Psoas muscle (tissue), 8 donors: Measurements from ENCODE around the gene ALKBH7. TPM values are rescaled to one million over a fixed set of nuclear protein-coding genes. Genes with fewer than 3 reads are reported as not detected.
"Not testable (repeated sequence)": the region's sequence is repeated elsewhere in the genome, so short reads cannot be mapped to it uniquely, and the experiment has no call there.

ENCODE experiments used
- ATAC-seq, 4 donors: fragments of 200-7000 bp; cut with Tn5 transposase; one replicate each; pipeline ENCODE4 v1.9.1; 2020; ENCODE audit warnings: moderate library complexity in 3 of 4, mild to moderate bottlenecking in 2 of 4
- DNase-seq, 2 donors: peaks; one replicate each; pipeline ENCODE4 v3.0.0-alpha.2; 2020
- H3K27ac ChIP-seq: fragments of 200-600 bp; one replicate; pipeline ENCODE4 v1.8.0; 2022
- H3K27me3 ChIP-seq, 3 donors: fragments of 200-600 bp in 1 of 3; one replicate each; pipeline versions ENCODE4 v1.6.1 to v1.8.0; 2013 to 2022; ENCODE audit warnings: low read length in 2 of 3, mild to moderate bottlenecking in 2 of 3, moderate library complexity in 1 of 3; ENCODE audit not compliant: insufficient read depth in 3 of 3
- H3K36me3 ChIP-seq, 2 donors: fragments of 200-600 bp in 1 of 2; one replicate each; pipeline versions ENCODE4 v1.6.1 to v1.8.0; 2013 to 2022; ENCODE audit warnings: low read depth in 1 of 2, mild to moderate bottlenecking in 1 of 2, moderate library complexity in 1 of 2; ENCODE audit not compliant: insufficient read depth in 1 of 2
- H3K4me1 ChIP-seq: fragments of 200-600 bp; one replicate; pipeline ENCODE4 v1.8.0; 2022
- H3K4me3 ChIP-seq: fragments of 200-600 bp; one replicate; pipeline ENCODE4 v1.8.0; 2022; ENCODE audit warnings: mild to moderate bottlenecking
- H3K9me3 ChIP-seq: fragments of 200-600 bp; one replicate; pipeline ENCODE4 v1.8.0; 2022
- WGBS, 3 donors: extraction: QIAGEN DNeasy Blood & Tissue Kit; methylation state at CpG; one replicate each; pipeline versions ENCODE4 v1.1.6 to v1.1.7; 2013; 5-methylcytosine and 5-hydroxymethylcytosine counted together
- intact Hi-C, 2 donors: fragments of 100-400 bp; cut with DNase I; formaldehyde crosslinking; loops; one replicate each; pipeline versions ENCODE4 v1.11.0 to v1.14.2; 2022
- polyA plus RNA-seq, 3 donors: library from polyadenylated mRNA; stranded (reverse); fragments of 200-250 nt; gene quantifications; one replicate each; pipeline ENCODE4 v1.2.3, GENCODE V29; 2013
- total RNA-seq, 4 donors: library from RNA; stranded (reverse); fragmentation: NEBNext Ultra II Directional in 2 of 4; extraction: Animal tissue kit (Norgen Biotek cat#: 25700) in 2 of 4; gene quantifications; one replicate each; pipeline versions ENCODE4 v1.2.1 to v1.2.4, GENCODE V29; 2021 to 2023
- TF ChIP-seq, protein P1 (sequence below): fragments of 200-600 bp; IDR thresholded peaks from one replicate; pipeline ENCODE4 v1.8.0; 2022; ENCODE audit warnings: antibody characterized with exemption
- donor health status: healthy with polysubstance abuse.
- donor health status: DM: no; HTN: no; CAD: no; lungs with moderate emphysema.
- donor health status: Bipolar disorder and iron deficiency.
- donor health status: healthy.
- donor health status: DM: yes; HTN: yes; CAD: no.
- donor health status: DM: no; HTN: no; CAD: no.
- donor health status: DM: no; HTN: no; CAD: no.
- donor health status: DM: yes; HTN: yes; CAD: no.

The ALKBH7 gene
- total and polyA plus RNA-seq, 7 donors: 71.5 to 120 (median 99.5) TPM

DNA sequence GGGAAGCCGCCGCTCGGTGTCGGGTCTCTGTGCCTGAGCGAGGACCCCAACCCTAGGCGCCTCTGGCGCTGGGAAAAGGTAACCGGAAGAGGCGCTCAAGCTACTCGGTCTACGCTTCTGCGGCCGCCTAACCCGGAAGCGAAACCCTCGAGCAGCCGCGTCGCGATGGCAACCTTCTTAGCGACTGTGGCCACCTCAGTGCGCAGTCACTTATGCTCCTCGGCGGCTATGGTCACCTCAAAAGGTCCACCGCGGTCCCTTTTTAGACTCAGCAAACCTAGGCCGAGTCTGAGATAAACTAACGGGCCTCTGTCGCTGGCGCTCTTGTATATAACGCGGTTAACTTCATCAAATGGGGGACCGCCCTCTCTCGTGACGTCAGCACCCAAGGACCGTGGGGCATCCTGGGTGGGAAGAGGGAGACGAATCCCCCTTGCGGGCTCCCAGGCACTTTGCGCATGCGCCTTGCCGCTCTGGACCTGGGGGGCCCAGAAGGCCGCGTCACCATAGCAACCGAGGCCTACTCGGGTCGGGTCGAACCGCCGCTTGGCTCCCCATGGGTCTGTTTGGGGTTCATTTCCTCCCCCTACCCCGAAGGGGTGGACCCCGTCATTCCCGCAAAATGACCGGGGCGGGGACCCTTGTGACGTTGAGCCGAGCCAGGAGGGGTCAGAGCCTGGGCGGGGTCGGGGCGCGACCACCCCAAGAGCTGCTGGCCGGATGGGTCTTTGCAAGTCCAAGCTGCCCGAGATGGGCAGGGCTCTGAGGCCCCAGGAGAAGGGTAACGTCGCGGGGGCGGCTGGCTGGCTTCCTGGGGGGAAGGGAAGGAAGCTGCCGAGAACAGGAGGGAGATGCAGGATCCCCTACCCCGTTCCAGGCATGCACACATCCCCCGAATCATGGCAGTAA is 20.7 kb downstream of the ALKBH7 start, which contains the start of gene GTF2F1:
GTF2F1 (minus strand) TSS at position 91 of the 909 bp plus-strand sequence. CDS start 169 bp downstream, outside the sequence.
- Histone ChIP-seq H3K27me3 (no peaks in the 10 kb centered on the region), H3K27ac (peak within 1 kb of the TSS; percentile 86), H3K36me3 (peaks cover 0 to 33% of the 10 kb centered on the region in 2 donors), H3K9me3 (no peaks in the 10 kb centered on the region), H3K4me3 (peak within 1 kb of the TSS; percentile 78), H3K4me1 (peaks cover 8% of the 10 kb centered on the region)
- peak; percentile 95 to 98 for DNase-seq
- ATAC-seq: peak; percentile 92 to 96 (median 94)
- intact Hi-C loops: loop anchor here in 1 of 2 donors (1.0 kb wide), 1 partner anchor 20 kb away; no protein-coding TSS in a partner anchor
- 0% methylated on average over 69 of the region's 69 CpGs for WGBS, 3 donors
- TF ChIP-seq, protein P1, sequence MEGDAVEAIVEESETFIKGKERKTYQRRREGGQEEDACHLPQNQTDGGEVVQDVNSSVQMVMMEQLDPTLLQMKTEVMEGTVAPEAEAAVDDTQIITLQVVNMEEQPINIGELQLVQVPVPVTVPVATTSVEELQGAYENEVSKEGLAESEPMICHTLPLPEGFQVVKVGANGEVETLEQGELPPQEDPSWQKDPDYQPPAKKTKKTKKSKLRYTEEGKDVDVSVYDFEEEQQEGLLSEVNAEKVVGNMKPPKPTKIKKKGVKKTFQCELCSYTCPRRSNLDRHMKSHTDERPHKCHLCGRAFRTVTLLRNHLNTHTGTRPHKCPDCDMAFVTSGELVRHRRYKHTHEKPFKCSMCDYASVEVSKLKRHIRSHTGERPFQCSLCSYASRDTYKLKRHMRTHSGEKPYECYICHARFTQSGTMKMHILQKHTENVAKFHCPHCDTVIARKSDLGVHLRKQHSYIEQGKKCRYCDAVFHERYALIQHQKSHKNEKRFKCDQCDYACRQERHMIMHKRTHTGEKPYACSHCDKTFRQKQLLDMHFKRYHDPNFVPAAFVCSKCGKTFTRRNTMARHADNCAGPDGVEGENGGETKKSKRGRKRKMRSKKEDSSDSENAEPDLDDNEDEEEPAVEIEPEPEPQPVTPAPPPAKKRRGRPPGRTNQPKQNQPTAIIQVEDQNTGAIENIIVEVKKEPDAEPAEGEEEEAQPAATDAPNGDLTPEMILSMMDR: no peak

DNA sequence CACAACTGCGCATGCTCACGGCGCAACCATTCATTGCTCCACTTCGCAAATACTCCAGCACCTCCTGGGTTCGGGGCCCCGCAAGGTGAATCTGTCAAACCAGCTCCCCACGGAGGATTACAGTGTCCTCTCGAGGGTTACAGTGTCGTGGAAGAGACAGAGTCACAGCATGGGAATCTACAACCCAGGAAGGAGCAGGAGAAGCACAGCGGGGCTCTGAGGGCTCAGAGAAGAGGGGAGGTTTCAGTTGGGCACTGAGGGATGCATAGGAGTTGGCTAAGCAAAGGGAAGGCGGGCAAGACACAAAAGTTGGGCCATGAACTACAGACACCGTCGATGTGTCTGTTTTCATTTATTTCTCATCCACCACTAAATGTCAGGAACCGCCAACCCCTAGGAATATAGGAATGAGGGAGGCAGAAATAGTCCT is 21.4 kb downstream of the ALKBH7 start:
- Histone ChIP-seq H3K36me3 (peaks cover 0 to 27% of the 10 kb centered on the region in 2 donors), H3K27me3 (no peaks in the 10 kb centered on the region), H3K4me1 (peaks cover 8% of the 10 kb centered on the region), H3K9me3 (no peaks in the 10 kb centered on the region), H3K27ac (peak overlapping the region; percentile 86), H3K4me3 (peak overlapping the region; percentile 78)
- 28 to 31% (median 28%) methylated on average over 14 of the region's 14 CpGs for WGBS, 3 donors
- TF ChIP-seq, protein P1: no peak
- DNase-seq (no peak), ATAC-seq (no peak)
- intact Hi-C loops: loop anchor here in 1 of 2 donors (1.0 kb wide), 1 partner anchor 21 kb away; no protein-coding TSS in a partner anchor

DNA sequence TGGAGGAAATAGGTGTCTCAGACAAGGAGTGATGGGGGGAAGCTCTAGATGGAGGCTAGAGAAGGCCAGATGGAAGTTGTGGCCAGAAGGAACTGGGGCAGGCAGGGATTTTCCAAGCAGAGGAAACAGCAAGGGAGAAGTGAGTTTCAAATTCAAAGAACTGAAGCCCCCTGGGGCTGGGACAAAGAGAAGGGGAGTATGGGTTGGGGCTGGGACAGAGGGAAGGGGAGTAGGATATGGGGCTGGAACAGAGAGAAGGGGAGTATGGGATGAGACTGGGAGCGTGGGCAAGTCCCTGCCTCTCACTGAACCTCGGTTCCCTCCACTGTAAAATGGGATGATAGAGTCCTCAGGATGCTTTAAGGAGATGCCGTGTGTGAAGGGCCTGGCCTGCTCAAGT is 22.2 kb downstream of the ALKBH7 start:
- intact Hi-C loops: no loop called here
- Histone ChIP-seq H3K27me3 (no peaks in the 10 kb centered on the region), H3K27ac (no peak overlapping the region), H3K36me3 (peaks cover 0 to 18% of the 10 kb centered on the region in 2 donors), H3K4me1 (peaks cover 8% of the 10 kb centered on the region), H3K4me3 (no peak overlapping the region), H3K9me3 (no peaks in the 10 kb centered on the region)
- DNase-seq (no peak), ATAC-seq (no peak)
- TF ChIP-seq, protein P1: no peak
- 78 to 84% (median 83%) methylated on average over 3 of the region's 3 CpGs for WGBS, 3 donors

DNA sequence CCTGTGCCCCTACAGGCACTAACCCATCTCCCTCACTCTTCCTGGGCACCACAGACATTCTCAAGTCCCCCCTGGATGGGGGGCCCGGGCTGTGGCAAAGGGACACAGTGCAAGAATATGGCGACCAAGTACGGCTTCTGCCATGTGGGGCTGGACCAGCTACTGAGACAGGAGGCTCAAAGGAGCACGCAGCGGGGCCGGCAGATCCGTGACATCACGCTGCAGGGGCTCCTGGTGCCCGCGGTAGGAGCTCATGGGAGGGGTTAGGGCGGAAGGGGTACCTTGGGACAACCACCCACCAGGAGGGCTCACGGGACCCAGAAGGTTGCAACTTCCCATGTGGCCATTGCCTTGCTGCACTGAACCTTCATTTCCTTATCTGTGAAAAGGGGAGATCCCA is 23.7 kb downstream of the ALKBH7 start:
- TF ChIP-seq, protein P1: no peak
- no peak for ATAC-seq
- intact Hi-C loops: no loop called here
- Histone ChIP-seq H3K4me1 (peaks cover 8% of the 10 kb centered on the region), H3K4me3 (no peak overlapping the region), H3K36me3 (peaks cover 0 to 4% of the 10 kb centered on the region in 2 donors), H3K27me3 (no peaks in the 10 kb centered on the region), H3K9me3 (no peaks in the 10 kb centered on the region), H3K27ac (no peak overlapping the region)
- no peak for DNase-seq
- 86 to 90% (median 90%) methylated on average over 12 of the region's 12 CpGs for WGBS, 3 donors

DNA sequence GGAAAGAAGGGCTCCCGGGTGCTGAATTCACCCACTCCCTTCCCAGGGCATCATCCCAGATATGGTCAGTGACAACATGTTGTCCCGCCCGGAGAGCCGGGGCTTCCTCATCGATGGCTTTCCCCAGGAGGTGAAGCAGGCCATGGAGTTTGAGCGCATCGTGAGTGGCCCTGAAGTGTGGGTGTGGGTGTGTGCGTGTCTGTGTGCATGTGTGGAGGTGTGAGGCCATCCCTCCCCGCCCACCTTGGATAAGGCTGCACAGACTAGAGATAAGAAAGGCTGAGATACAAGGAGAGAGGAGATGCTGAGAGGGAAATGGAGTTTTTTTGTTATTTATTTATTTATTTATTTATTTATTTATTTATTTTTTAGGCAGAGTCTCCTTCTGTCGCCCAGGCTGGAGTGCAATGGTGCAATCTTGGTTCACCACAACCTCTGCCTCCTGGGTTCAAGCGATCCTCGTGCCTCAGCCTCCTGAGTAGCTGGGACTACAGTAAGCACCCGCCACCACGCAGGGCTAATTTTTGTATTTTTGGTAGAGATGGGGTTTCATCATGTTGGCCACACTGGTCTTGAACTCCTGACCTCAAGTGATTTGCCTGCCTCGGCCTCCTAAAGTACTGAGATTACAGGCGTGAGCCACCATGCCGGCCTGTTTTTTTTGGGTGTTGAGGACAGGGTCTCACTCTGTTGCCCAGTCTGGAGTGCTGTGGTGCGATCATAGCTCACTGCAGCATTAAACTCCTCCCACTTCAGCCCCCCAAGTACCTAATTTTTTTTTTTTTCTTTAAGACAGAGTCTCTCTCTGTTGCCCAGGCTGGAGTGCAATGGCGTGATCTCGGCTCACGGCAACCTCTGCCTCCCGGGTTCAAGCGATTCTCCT is 27.7 kb downstream of the ALKBH7 start:
- intact Hi-C loops, H3K9me3 ChIP-seq, H3K4me1 ChIP-seq, ATAC-seq, H3K36me3 ChIP-seq, H3K4me3 ChIP-seq, H3K27me3 ChIP-seq, H3K27ac ChIP-seq, DNase-seq: not testable (repeated sequence)
- WGBS, 3 donors: 84 to 93% (median 90%) methylated on average over 23 of the region's 23 CpGs
